Measurements from ENCODE around the gene KLHL29.
A peak's percentile ranks its signal among the peaks of the same experiment; 100 is the strongest.

The KLHL29 gene

DNA sequence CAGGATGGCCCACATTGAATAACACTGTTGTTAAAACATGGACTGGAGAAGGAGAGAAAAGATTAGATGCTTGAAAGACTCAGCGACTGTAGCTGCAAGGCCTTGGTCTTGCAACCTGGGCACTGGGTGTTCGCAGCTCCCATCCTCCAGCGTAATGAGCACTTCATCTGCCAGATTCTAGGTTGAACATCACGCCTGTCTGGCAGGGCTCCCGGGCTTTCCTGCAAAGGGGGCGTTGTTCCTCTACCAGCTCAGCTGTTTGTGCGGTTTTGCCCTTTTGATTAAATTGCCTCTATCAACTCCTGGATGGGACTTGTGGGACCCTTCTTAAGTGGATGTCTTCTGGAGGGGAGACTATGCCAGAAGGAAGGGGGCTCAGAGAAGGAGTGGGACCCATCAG lies 215.4 kb downstream of the KLHL29 start:
- no peak for DNase-seq

DNA sequence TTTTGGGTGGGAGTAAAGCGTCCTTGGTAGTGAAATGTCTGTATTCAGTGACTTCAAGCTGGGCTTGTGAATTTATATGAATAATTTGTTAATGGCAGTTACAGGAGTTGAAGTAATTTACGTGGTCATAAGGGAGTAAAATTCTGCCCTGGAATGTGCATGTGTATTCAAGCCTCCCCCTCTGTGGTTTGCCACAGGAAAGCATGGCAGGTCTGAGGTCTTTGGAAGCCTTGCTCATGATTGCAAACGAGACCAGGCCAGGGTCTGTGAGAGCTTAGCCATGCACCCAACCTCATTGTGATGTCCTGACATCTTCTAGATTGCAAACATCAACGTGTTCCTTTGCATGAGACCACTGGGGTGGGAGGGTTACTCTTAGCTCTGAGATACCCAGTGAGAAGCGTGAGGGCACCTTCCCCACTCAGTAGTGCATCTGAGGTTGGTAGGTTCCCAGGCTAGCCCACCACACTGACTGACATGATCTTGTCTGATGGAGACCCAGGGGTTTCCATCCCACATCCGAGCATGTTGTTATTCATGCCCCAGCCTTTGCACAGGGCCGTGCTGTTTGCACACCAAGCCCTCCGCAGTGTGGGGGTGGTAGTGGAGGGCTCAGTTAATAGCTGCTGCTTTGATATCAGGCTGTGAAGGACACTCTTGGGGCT lies 216.5 kb downstream of the KLHL29 start:
- DNase-seq = no peak

DNA sequence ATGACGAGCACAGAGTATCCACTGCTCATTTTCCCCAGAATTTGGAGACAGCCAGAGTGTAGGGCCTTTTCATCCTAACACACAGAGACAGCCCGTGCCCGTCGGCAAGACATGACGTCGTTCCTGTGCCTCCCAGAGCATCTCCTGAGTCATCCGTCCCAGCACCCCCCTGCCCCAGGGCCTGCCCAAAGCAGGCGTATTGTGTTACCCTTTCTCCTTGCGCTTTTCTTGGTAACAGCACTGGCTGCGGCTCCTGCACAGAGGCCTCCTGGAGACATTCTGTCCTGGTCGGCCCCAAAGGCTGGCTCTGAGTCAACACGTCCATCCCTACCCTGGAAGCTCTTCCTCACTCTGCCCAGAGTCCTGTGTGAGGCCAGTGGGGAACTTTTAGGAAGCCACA lies 217.1 kb downstream of the KLHL29 start:
- no peak for DNase-seq

DNA sequence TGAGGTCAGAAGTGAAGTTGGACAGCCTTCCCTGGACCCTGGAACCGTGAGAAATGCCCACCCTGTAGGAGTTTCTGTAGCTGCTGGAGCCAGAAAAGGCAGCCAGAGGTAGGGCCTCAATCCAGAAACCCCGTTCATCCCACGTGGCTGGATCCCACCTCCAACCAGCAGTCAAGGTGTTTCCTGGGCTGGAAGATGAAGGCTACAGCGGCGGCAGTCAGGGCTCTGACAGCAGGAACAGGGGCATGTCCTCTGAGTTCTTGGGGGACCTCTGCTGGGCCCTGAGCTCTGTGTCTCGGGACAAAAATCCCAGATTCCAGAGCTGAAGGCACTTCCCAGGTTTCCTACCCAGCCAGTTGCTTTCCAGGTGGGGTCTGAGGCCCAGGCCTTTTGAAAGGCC lies 218.2 kb downstream of the KLHL29 start:
- no peak for DNase-seq

DNA sequence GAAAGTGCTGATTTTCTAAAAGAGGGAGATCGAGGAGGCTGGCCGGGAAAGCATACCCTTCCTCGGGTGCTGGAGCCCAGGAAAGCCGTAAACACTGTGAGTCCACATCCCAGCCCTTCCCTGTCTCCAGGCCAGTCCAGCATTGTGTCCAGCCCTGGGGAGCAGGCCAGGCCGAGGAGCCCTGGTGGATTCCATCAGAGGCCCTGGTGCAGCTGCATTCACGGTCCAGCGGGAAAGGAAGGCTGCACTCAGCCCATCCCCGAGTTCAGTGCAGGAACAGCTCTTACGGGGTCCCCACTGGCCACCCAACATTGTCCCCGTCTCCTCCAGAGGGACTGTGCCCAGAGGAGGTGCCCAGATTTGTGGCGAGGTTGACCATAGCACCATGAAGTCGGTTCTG lies 218.6 kb downstream of the KLHL29 start:
- DNase-seq = no peak

DNA sequence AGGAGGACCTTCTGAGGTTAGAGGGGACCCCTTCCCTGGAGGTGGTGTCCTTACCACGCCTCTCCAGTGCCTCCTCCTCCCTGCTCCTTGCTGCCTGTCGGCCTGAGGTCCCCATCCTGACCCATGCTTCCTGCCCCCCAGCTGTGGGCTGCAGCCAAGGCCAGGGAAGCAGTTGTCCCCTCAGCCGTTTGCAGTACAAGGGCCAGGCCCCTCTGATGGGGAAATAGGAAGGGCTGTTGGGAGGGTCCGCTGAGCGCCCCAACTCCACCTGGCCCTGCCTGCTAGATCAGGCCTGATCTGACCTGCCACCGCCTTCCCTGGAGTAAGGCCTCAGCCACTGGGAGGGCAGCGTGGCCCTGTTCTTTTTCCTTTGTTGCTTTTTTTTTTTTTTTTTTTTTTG lies 219.8 kb downstream of the KLHL29 start:
- DNase-seq = no peak

DNA sequence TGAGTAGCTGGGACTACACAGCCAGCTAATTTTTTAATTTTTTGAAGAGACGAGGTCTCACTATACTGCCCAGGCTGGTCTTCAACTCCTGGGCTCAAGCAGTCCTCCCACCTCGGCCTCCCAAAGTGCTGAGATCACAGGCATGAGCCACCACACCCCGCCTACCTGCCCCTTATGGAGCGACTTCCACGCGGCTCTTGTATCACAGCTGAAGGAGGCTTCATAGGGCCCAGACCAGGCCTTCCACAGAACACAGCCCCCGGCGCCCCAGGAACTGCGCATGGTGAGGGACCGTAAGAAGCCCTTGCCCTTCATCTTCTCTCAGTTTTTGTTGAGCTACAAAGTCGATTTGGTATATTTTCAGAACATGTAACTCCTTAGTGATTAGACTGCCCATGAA lies 220.3 kb downstream of the KLHL29 start:
- no peak for DNase-seq

DNA sequence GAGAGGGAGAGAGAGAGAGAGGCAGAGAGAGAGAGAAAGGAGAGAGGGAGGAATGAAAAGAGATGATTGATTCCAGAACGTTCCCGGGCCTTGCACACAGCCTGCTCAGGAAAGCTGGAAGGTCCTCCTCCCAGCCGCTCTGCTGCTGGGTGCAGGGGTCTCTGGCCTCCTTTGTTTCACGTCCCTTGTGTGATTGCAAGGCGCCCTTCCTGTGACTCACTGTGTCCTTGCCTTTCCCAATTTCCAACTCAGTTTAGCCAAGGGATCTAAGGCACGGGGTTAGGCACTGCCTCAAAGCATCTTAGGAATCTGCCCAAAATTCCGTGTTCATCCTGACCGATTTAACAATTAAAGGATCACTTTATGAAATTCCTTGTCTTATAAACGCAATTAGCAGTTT lies 221.2 kb downstream of the KLHL29 start:
- DNase-seq = no peak

DNA sequence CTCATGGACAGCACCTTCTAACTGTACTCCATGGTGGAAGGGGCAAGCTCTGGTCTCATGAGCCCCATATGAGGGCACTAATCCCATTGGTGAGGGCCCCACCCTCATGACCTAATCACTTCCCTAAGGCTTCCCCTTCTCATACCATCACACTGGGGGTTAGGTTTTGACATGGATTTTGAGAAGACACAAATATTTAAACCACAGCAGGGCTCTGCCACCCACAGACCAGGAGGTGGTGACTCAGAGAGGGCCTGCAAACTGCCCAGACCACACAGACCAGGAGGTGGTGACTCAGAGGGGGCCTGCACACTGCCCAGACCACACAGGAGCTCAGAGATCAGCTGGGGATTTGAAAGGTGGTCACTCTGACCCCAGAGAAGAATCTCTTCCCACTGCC lies 222.0 kb downstream of the KLHL29 start:
- DNase-seq = peak; percentile 16

DNA sequence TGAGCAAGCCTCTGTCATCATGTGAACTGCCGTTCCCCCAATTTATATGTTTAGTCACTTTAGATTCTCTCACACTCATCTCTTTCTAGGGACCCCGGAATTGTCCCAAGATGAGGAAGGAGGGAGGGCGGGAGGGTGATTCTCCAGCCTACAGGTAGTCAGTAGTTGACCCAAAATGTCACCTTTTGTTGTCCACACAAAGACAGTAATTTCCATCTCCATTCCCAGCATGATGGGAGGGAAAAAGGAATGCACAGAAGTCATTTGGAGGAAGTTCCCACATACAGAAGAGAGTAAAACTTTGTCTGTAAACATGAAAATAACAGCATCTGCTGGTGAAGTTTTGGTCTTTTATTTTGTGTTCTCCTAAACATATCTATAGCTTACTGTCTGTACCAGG lies 222.9 kb downstream of the KLHL29 start:
- no peak for DNase-seq

DNA sequence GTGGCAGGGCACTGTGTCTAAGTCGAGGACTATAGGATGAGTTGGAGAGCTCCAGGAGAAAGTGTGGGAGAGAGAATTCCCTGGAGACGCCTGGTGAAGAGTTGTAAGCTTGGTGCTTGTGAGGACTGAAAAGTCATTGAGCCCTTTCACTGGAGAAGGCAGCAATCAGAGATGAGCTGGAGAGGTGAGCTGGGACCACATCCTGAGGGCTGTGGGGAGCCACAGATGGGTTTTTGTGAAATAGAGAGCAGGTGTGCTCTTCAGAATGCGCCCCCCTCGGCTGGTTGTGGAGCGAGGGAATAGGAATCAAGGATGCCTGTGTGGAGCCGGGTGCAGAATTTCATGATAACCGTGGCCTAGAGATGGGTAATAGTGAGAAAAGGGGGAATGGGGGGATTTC lies 224.3 kb downstream of the KLHL29 start:
- DNase-seq = no peak

DNA sequence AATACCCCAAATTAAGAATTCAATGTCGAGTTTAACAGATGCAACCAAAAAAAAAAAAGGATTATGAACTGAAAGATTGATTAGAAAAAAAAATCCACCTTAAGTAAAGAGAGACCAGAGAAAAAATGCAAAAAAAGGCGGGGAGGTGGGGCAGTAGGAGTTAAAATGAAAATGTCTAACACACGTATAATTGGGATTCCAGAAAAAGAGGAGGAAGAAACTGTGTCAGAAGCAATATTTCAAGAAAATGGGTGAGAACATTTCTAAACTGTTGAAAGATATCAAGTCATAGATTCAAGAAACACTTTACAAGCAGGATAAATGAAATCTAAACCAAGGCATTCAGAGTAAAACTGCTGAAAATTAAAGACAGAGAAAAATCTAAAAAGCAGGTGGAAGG lies 226.9 kb downstream of the KLHL29 start:
- no peak for DNase-seq

DNA sequence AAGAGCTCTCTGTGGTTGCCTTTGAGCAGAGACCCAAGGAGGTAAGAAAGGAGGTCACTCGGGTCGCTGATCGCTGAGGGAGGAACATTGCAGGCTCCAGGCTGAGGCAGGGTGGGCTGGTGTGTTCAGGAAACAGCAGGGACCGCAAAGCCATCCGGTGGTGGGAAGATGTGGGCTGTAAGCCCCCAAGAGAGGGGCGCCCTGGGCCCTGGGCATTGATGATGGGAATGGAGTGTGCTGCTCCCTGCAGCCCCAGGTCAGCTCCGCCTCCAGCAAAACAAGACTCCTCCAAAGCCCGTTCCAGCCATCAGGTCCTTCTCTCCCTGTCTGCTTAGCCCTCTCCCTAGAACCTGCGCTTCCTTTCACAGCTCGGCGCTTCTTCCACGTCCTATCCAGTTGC lies 229.7 kb downstream of the KLHL29 start:
- no peak for DNase-seq

DNA sequence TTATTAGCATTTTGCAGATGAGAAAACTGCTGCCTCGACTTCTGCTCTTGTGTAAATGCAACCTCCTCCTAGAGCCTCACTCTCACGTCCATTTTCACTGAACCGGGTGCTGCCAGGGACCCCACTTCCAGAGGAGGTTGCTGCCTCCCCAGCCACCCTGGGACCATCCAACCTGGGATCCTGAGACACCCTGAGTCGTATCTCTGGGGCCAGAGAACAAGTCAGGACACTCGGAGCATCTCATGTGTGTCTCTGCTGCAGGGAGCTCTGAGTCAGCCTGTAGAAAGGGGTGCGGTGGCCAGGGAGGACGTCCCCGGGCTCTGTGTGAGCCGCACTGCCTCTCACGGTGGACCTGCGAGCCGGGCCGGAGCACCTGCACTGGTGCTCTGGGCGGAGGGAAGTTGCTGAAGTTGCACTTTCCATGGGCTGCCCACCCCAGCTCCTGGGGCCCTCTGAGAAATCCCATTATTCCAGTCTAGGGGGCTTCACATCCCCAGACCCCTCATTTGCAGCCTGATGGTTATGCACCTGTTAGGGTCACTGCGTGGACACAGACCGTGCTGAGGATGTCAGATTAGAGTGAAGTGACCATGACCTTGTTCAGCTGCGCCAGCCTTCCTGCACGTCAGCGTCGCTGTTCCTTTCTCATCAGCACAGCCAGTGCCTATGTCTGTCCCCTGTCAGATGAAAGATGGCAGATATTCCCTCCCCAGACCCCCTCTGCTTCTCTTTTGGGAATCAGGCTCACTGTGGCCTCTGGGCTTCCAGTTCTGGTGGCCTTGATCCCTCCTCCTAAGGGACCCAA lies 230.4 kb downstream of the KLHL29 start:
- DNase-seq = no peak

DNA sequence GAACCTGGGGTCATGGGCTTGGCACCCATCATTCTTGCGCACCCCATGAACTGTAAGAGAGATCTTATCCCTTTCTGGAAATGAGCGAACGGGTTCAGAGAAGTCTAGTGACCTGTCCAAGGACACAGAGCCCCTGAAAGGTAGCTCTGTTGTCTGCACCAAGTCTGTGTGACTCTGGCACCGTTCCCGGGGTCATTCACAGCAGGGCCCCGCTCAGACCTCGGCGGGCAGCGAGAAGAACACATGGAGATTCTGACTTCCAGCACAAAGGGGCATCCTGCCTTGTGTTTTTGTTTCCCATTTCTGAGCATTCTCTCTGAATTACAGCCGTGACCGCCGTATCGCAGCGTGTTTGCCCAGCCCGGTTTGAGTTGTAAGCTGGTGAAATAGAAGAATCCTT lies 231.7 kb downstream of the KLHL29 start:
- DNase-seq = no peak

DNA sequence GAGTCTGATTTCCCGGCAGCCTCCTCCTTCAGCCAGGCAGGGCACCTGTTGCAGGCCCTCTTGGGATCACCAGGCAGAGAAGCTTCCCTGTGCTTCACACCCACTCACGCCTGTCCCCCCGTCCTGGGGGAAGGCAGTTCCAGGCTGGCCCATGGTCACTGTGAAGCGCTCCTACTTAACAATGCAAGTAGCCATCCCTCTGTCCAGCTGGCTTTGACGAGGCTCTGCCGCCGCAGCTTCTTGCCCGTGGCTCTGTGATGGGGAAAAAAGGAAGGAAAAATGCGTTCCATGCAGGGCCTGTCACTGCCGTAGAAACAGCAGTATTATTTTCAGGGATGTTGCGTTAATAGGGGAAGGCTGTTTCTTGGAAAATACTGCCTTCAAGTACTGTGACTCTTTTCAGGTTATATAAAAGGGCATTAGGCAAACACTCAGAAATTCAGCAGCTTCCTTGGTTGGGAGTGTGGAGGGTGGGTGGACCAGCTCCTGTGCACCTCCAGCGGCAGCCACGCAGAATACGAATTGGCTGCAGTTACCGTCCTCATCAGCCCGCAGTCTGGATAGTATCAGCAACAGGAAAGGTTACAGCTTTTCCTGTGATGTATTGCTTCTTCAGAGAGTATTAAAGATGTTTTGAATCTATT lies 232.3 kb downstream of the KLHL29 start:
- DNase-seq = no peak

DNA sequence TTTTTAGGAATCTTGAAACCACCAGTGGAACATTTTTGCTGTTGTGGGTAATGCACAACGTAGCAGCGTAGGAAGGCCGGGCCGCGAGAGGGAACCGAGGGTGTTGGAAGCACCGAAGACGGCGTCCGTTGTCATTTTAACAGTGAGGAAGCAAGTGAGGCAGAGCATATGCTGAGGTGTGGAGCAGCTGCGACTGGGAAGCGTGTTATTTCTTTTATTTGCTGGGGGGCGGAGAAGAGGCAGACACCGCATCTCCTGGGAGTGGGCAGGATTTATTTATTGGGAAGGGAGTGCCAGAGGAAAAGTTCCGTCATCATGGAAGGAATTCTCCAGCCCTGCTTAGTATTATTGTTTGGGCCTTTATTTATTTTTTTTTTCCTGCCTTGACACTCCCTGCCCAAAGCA lies 232.8 kb downstream of the KLHL29 start:
- DNase-seq = no peak

DNA sequence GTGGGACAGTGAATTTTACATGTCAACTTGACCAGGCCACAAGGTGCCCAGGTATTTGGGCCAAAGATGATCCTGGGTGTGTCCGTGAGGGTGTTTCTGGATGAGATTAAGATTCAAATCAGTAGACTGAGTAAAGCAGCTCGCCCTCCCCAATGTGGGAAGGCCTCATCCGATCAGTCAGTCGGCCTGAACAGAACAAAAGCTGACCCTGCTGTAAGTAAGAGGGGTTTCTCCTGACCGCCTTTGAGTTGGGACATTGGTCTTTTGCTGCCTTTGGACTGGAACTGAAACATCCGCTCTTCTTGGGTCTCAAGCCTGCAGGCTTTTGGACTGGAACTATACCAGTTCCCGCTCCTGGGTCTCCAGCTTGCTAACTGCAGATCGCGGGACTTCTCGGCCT lies 233.3 kb downstream of the KLHL29 start:
- DNase-seq = no peak

DNA sequence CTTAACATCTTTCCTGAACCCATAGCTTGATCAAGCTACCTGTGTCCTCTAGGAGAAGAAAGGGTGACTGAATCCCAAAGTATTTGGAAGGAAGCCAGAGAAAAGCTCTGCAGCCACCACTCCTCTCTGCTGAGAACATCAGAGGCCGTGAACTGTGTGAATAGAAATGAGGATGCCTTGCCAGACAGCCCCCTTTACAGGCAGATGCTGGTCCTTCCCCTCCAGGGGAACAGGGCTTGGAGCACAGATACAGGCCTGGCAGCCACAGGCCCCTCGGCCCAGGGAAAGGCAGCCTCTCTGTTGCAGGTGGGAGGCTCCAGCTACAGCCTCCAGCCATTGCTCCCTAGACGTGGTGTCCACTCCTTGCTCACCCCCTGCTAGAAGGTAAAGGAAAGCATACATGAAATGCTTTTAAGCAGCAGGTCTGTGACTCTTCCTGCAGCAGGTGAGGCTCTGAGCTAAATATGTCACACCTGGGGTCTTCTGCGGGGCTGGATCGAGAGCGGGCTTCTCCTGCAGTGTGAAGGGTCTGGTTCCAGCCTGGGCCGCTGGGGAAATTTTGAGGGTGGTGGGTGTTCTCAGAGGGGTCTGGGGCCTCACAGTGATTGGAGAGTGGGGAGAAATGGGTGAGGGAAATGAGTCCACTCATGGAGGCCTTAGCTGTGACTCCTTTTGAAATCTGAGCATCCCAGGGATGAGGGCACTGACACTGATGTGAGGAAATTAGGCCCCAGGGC lies 234.0 kb downstream of the KLHL29 start:
- no peak for DNase-seq

DNA sequence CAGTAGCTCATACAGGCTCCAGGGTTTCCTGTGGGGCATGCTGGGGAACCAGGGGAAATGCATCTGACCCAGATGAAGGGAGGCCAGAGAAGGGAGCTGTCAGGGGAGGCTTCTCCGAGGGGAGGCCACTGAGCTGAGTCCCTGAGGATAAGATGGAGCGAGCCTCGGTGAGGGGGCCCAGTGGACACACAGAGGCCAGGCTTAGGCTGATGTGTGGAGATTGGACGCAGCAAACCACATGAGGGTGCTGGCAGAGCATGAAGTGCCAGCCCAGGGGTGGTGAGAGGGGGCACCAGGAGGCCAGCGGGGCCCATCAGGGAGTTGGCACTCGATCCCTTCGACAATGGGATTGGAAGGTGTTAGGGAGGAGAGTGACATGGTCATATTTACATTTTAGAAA lies 235.0 kb downstream of the KLHL29 start:
- no peak for DNase-seq

DNA sequence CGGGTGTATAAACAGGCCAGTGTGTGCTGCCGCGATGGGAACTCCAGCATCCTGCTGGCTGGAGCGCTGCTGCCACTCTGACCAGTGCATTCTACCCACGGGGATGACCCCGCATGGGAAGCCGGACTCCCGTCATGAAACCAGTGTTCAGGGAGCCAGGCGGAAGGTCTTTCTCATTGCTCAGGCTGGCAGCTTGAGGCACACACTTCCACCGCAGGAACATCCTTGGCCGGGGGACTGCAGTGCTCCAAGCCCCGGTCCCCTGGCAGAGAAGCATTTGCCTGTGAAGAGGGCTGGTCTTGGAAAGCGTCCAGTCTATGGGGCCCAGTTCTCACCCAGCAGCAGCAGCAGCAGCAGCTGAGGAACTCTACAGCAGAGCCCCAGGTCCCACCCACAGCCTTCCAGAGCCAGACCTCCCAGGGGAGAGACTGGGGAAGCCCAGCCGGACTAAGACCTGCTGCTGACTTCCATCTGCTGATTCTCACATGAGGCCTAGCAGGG lies 235.9 kb downstream of the KLHL29 start:
- no peak for DNase-seq

DNA sequence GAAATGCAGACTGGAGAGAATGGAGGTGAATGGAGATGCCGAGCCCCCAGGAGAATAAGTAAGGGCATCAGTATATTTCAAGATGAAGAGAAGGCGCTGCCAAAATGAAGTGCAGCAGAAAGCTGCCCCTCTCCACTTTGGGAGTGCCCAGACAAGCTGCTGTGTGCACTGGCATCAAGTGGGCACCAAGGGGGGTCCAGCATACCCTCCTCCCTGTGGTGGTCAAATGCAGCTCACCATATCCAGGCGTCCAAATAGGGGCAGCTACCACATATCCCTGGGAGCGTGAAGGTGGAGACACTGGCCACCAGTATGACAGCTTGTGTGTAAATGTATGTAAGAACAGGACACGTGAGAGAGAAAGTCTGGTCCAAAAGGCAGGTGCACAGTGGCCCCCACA lies 236.6 kb downstream of the KLHL29 start:
- DNase-seq = no peak

DNA sequence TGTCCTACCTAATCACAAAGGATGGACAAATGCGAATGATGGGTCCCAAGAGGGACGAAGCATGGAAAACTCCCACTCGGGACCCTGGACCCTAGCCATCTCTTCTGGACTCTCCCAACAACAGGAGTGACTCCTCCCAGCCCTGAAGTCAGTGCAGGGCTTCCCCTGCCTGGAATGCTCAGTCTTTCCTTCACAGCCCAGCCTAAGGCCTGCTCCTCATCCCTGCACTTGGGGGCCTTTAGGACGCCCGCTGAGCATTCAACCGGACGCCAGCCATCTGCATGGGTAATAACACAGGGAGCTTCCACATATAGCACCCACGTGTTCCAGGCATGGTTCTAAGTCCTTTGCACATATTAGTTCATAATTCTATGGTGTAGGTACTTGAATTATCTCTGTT lies 237.5 kb downstream of the KLHL29 start:
- no peak for DNase-seq

Measured in inflammatory macrophage treated with lipopolysaccharide for 4 hours (primary cell).